Measurements from ENCODE around the gene GPR17.

GPR17 gene

GRCh38 chr2:127625572-127625951 is 20.4 kb upstream of the GPR17 start (continued):
- TF ChIP-seq ZNF70 (CRISPR knock-in tag; IDR thresholded peaks at IDR 0.05), result no peak
- TF ChIP-seq OSR1 (CRISPR knock-in tag; IDR thresholded peaks at IDR 0.05), result no peak
- TF ChIP-seq SNAI2 (CRISPR knock-in tag; IDR thresholded peaks at IDR 0.05), result no peak
- no peak for TF ChIP-seq ZNF8 (CRISPR knock-in tag; IDR thresholded peaks at IDR 0.05)
- TF ChIP-seq TCF4 (CRISPR knock-in tag; IDR thresholded peaks at IDR 0.05; ENCODE audit: borderline replicate concordance), result no peak
- no peak for TF ChIP-seq ZFP30 (CRISPR knock-in tag; IDR thresholded peaks at IDR 0.05)

- ATAC-seq, result no peak
- no peak for TF ChIP-seq ARNTL (CRISPR knock-in tag; IDR thresholded peaks at IDR 0.05; ENCODE audit: borderline replicate concordance, low read depth)
- TF ChIP-seq CSDC2 (CRISPR knock-in tag; IDR thresholded peaks at IDR 0.05), result no peak
- TF ChIP-seq, protein P1, sequence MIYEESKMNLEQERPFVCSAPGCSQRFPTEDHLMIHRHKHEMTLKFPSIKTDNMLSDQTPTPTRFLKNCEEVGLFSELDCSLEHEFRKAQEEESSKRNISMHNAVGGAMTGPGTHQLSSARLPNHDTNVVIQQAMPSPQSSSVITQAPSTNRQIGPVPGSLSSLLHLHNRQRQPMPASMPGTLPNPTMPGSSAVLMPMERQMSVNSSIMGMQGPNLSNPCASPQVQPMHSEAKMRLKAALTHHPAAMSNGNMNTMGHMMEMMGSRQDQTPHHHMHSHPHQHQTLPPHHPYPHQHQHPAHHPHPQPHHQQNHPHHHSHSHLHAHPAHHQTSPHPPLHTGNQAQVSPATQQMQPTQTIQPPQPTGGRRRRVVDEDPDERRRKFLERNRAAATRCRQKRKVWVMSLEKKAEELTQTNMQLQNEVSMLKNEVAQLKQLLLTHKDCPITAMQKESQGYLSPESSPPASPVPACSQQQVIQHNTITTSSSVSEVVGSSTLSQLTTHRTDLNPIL (CRISPR knock-in tag; IDR thresholded peaks at IDR 0.05; ENCODE audit: low read depth), result no peak
- no peak for TF ChIP-seq ZC3H10 (CRISPR knock-in tag; IDR thresholded peaks at IDR 0.05)
- no peak for TF ChIP-seq PPARA (CRISPR knock-in tag; IDR thresholded peaks at IDR 0.05; ENCODE audit: borderline replicate concordance)
- TF ChIP-seq ZFP3 (CRISPR knock-in tag; IDR thresholded peaks at IDR 0.05), result no peak
- no peak for TF ChIP-seq TCF4 (CRISPR knock-in tag; IDR thresholded peaks at IDR 0.05; ENCODE audit: borderline replicate concordance)
- TF ChIP-seq, protein P2, sequence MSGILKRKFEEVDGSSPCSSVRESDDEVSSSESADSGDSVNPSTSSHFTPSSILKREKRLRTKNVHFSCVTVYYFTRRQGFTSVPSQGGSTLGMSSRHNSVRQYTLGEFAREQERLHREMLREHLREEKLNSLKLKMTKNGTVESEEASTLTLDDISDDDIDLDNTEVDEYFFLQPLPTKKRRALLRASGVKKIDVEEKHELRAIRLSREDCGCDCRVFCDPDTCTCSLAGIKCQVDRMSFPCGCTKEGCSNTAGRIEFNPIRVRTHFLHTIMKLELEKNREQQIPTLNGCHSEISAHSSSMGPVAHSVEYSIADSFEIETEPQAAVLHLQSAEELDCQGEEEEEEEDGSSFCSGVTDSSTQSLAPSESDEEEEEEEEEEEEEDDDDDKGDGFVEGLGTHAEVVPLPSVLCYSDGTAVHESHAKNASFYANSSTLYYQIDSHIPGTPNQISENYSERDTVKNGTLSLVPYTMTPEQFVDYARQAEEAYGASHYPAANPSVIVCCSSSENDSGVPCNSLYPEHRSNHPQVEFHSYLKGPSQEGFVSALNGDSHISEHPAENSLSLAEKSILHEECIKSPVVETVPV (CRISPR knock-in tag; IDR thresholded peaks at IDR 0.05), result no peak
- TF ChIP-seq ZNF70 (CRISPR knock-in tag; IDR thresholded peaks at IDR 0.05), result no peak
- TF ChIP-seq TSHZ2 (CRISPR knock-in tag; IDR thresholded peaks at IDR 0.05), result no peak
These were observed 19.8 kb upstream of the GPR17 start for GRCh38 chr2:127626175-127626574.

DNA sequence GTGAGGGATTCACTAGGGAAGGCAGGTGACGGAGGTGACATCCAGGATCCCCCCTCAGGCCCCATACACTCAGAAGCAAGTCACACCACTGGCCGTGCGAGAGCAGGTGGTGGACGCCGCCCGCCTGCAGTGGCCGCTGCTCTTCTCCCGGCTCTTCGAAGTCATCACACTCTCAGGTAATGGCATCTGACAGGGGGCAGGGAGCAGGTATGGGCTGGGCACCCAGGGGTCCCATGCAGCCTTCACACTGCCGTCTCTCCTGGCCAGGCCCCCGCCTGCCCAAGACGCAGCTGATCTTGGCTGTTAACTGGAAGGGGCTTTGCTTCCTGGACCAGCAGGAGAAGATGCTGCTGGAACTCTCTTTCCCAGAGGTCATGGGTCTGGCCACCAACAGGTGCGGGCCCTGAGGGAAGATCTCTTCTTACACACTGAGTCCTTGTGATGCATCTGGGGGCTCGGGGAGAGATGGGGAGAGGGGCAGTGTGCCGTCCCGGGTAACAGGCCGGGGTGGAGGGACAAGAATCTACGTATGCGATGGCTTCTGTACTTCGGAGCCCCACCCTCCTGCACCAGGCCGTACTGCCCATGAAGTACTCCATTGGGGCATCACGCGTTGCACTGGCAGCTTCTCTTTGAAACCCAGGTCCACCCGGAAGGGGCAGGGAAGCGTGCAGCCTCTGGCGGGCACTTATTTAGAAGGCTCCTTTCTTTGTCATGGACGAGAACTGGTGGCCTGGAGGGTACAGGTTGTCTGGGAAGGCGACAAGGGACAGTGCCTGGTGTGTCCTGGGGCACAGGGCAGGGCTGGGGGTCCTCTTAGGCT is 18.8 kb upstream of the GPR17 start:
- no peak for ATAC-seq
- TF ChIP-seq ZNF565 (CRISPR knock-in tag; conservative IDR thresholded peaks at IDR 0.05; ENCODE audit: low read depth) (no peak), ISL1 (CRISPR knock-in tag; IDR thresholded peaks at IDR 0.05) (no peak), GLIS3 (CRISPR knock-in tag; IDR thresholded peaks at IDR 0.05) (no peak), TOX (CRISPR knock-in tag; IDR thresholded peaks at IDR 0.05; ENCODE audit: borderline replicate concordance) (no peak), TSHZ2 (CRISPR knock-in tag; IDR thresholded peaks at IDR 0.05) (no peak), TCF4 (CRISPR knock-in tag; IDR thresholded peaks at IDR 0.05; ENCODE audit: borderline replicate concordance) (no peak), ZNF70 (CRISPR knock-in tag; IDR thresholded peaks at IDR 0.05) (no peak), SNAI2 (CRISPR knock-in tag; IDR thresholded peaks at IDR 0.05) (no peak), OSR1 (CRISPR knock-in tag; IDR thresholded peaks at IDR 0.05) (no peak)
- TF ChIP-seq, protein P2 (CRISPR knock-in tag; IDR thresholded peaks at IDR 0.05), result no peak

All from SK-N-SH treated with all-trans-retinoic acid at 6 μM for 48 hours (cell line).